K562 (cell line): ENCODE results near the gene MBOAT1. TPM values are rescaled to one million over a fixed set of nuclear protein-coding genes. Genes with fewer than 3 reads are reported as not detected.

Experiments
- CBX2 ChIP-seq: fragments of 200-600 bp; sonication (generic); IDR thresholded peaks from one replicate; pipeline ENCODE4 v1.6.1; 2012; ENCODE audit warnings: mild to moderate bottlenecking, low read length, inconsistent platforms; ENCODE audit not compliant: insufficient read depth, poor library complexity, severe bottlenecking
- EP400 ChIP-seq: fragments of 450-650 bp; IDR thresholded peaks from 2 replicates; pipeline ENCODE4 v1.6.1; 2017; ENCODE audit warnings: antibody characterized with exemption, mild to moderate bottlenecking, moderate library complexity
- HDAC8 ChIP-seq: fragments of 450-650 bp; IDR thresholded peaks from 2 replicates; pipeline ENCODE4 v1.6.1; 2016; ENCODE audit warnings: mild to moderate bottlenecking, missing genetic modification characterization, moderate library complexity, missing compliant biosample characterization
- NFE2L1 ChIP-seq: fragments of 450-650 bp; IDR thresholded peaks from 2 replicates; pipeline ENCODE4 v1.6.1; 2016; ENCODE audit warnings: missing genetic modification characterization, low read depth, mild to moderate bottlenecking, missing compliant biosample characterization, moderate library complexity, borderline replicate concordance
- SLC30A9 ChIP-seq: fragments of 250-450 bp; sonication (Bioruptor Pico); IDR thresholded peaks from 2 replicates; pipeline ENCODE4 v1.8.0; 2022; ENCODE audit warnings: mild to moderate bottlenecking, moderate library complexity
- ZNF3 ChIP-seq: fragments of 250-450 bp; sonication (Bioruptor Pico); IDR thresholded peaks from 2 replicates; pipeline ENCODE4 v1.5.0; 2021; ENCODE audit warnings: mild to moderate bottlenecking, moderate library complexity
- ZNF347 ChIP-seq: fragments of 450-650 bp; formaldehyde crosslinking; IDR thresholded peaks from 2 replicates; pipeline ENCODE4 v1.4.0; 2020; ENCODE audit warnings: low read depth, mild to moderate bottlenecking, moderate library complexity
- ZNF583 ChIP-seq: fragments of 250-450 bp; sonication (Bioruptor Pico); IDR thresholded peaks from 2 replicates; pipeline ENCODE4 v1.4.0; 2020
- polyA plus RNA-seq, 8 experiments: library from polyadenylated mRNA; depleted of rRNA in 4 of 8; stranded (reverse) in 5 of 8; unstranded in 3 of 8; fragments of >200 nt; fragmentation: Nextera tagmentation in 2 of 8; fragmentation: Illumina TruSeq in 1 of 8; extraction: Ambion mirVana in 2 of 8; extraction: Trizol in 1 of 8; gene quantifications; 2 replicates each; pipeline versions ENCODE4 v1.2.1 to v1.2.3, GENCODE V29; 2011 to 2014; ENCODE audit warnings: inconsistent platforms in 1 of 8, missing spikeins in 1 of 8
- total RNA-seq, 7 experiments: library from RNA; depleted of rRNA in 6 of 7; stranded (reverse); fragments of >200 nt in 6 of 7; fragmentation: Illumina TruSeq in 2 of 7; extraction: Trizol in 2 of 7; gene quantifications; 2 replicates each; pipeline versions ENCODE4 v1.2.1 to v1.2.3, GENCODE V29; 2011 to 2021; ENCODE audit warnings: low replicate concordance in 1 of 7
- TF ChIP-seq, protein P1 (sequence below): sonication (generic); formaldehyde crosslinking; IDR thresholded peaks from 2 replicates; pipeline ENCODE4 v1.8.0; 2023; ENCODE audit warnings: missing genetic modification reagents, mild to moderate bottlenecking, borderline replicate concordance
- TF ChIP-seq, protein P2 (sequence below), 2 experiments: fragments of 450-650 bp; IDR thresholded peaks; 2 replicates each; pipeline ENCODE4 v1.6.1; 2016
- TF ChIP-seq, protein P3 (sequence below): fragments of 250-450 bp; sonication (Bioruptor Pico); IDR thresholded peaks from 2 replicates; pipeline ENCODE4 v1.8.0; 2022; ENCODE audit warnings: inconsistent platforms, mild to moderate bottlenecking, moderate library complexity, borderline replicate concordance
- TF ChIP-seq, protein P4 (sequence below): IDR thresholded peaks from 3 replicates; pipeline ENCODE4 v1.6.1; 2011; ENCODE audit warnings: borderline replicate concordance, mild to moderate bottlenecking, moderate library complexity; ENCODE audit not compliant: insufficient read length; ENCODE audit errors: extremely low read depth
- TF ChIP-seq, protein P5 (sequence below): fragments of 450-650 bp; formaldehyde crosslinking; IDR thresholded peaks from 2 replicates; pipeline ENCODE4 v1.4.0; 2022; ENCODE audit warnings: mild to moderate bottlenecking, moderate library complexity

The MBOAT1 gene
- total and polyA plus RNA-seq, 9 of the 15 experiments (the other 6 are each of a cell fraction or from before 2014, with no cell fraction given): 0.13 to 16.5 (median 10.3) TPM

DNA sequence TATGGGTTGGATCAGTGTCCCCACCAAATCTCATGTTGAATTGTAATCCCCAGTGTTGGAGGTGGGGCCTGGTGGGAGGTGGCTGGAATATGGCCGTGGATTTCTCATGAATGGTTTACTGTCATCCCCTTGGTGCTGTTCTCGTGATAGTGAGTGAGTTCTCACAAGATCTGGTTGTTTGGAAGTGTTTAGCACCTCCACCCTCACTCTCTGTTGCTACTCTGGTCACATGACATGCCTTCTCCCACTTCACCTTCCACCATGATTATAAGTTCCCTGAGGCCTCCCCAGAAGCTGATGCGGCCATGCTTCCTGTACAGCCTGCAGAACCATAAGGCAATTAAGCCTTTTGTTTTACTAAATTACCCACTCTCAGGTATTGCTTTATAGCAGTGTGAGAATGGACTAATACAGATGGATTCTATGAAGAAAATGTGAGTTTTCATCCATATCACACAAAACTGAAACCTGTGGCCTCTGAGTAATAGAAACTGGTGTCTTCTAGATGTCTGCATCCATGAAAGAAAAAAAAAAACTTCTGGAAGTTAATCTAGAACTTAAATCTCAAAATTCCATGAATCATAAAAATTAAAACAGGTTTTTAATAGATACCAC, 39.3 kb downstream of the MBOAT1 start (continued):
- TF ChIP-seq, protein P1, sequence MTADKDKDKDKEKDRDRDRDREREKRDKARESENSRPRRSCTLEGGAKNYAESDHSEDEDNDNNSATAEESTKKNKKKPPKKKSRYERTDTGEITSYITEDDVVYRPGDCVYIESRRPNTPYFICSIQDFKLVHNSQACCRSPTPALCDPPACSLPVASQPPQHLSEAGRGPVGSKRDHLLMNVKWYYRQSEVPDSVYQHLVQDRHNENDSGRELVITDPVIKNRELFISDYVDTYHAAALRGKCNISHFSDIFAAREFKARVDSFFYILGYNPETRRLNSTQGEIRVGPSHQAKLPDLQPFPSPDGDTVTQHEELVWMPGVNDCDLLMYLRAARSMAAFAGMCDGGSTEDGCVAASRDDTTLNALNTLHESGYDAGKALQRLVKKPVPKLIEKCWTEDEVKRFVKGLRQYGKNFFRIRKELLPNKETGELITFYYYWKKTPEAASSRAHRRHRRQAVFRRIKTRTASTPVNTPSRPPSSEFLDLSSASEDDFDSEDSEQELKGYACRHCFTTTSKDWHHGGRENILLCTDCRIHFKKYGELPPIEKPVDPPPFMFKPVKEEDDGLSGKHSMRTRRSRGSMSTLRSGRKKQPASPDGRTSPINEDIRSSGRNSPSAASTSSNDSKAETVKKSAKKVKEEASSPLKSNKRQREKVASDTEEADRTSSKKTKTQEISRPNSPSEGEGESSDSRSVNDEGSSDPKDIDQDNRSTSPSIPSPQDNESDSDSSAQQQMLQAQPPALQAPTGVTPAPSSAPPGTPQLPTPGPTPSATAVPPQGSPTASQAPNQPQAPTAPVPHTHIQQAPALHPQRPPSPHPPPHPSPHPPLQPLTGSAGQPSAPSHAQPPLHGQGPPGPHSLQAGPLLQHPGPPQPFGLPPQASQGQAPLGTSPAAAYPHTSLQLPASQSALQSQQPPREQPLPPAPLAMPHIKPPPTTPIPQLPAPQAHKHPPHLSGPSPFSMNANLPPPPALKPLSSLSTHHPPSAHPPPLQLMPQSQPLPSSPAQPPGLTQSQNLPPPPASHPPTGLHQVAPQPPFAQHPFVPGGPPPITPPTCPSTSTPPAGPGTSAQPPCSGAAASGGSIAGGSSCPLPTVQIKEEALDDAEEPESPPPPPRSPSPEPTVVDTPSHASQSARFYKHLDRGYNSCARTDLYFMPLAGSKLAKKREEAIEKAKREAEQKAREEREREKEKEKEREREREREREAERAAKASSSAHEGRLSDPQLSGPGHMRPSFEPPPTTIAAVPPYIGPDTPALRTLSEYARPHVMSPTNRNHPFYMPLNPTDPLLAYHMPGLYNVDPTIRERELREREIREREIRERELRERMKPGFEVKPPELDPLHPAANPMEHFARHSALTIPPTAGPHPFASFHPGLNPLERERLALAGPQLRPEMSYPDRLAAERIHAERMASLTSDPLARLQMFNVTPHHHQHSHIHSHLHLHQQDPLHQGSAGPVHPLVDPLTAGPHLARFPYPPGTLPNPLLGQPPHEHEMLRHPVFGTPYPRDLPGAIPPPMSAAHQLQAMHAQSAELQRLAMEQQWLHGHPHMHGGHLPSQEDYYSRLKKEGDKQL (CRISPR knock-in tag): no peak
- TF ChIP-seq, protein P2, sequence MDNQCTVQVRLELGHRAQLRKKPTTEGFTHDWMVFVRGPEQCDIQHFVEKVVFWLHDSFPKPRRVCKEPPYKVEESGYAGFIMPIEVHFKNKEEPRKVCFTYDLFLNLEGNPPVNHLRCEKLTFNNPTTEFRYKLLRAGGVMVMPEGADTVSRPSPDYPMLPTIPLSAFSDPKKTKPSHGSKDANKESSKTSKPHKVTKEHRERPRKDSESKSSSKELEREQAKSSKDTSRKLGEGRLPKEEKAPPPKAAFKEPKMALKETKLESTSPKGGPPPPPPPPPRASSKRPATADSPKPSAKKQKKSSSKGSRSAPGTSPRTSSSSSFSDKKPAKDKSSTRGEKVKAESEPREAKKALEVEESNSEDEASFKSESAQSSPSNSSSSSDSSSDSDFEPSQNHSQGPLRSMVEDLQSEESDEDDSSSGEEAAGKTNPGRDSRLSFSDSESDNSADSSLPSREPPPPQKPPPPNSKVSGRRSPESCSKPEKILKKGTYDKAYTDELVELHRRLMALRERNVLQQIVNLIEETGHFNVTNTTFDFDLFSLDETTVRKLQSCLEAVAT (IDR thresholded peaks at IDR 0.05): no peak
- TF ChIP-seq HDAC8 (tag): no peak
- TF ChIP-seq, protein P3, sequence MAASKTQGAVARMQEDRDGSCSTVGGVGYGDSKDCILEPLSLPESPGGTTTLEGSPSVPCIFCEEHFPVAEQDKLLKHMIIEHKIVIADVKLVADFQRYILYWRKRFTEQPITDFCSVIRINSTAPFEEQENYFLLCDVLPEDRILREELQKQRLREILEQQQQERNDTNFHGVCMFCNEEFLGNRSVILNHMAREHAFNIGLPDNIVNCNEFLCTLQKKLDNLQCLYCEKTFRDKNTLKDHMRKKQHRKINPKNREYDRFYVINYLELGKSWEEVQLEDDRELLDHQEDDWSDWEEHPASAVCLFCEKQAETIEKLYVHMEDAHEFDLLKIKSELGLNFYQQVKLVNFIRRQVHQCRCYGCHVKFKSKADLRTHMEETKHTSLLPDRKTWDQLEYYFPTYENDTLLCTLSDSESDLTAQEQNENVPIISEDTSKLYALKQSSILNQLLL (CRISPR knock-in tag): no peak
- no peak for TF ChIP-seq ZNF583 (CRISPR knock-in tag)
- no peak for TF ChIP-seq EP400
- TF ChIP-seq SLC30A9 (CRISPR knock-in tag): no peak
- no peak for TF ChIP-seq NFE2L1
- TF ChIP-seq, protein P4, sequence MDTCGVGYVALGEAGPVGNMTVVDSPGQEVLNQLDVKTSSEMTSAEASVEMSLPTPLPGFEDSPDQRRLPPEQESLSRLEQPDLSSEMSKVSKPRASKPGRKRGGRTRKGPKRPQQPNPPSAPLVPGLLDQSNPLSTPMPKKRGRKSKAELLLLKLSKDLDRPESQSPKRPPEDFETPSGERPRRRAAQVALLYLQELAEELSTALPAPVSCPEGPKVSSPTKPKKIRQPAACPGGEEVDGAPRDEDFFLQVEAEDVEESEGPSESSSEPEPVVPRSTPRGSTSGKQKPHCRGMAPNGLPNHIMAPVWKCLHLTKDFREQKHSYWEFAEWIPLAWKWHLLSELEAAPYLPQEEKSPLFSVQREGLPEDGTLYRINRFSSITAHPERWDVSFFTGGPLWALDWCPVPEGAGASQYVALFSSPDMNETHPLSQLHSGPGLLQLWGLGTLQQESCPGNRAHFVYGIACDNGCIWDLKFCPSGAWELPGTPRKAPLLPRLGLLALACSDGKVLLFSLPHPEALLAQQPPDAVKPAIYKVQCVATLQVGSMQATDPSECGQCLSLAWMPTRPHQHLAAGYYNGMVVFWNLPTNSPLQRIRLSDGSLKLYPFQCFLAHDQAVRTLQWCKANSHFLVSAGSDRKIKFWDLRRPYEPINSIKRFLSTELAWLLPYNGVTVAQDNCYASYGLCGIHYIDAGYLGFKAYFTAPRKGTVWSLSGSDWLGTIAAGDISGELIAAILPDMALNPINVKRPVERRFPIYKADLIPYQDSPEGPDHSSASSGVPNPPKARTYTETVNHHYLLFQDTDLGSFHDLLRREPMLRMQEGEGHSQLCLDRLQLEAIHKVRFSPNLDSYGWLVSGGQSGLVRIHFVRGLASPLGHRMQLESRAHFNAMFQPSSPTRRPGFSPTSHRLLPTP: no peak
- no peak for TF ChIP-seq CBX2
- no peak for TF ChIP-seq ZNF347
- TF ChIP-seq, protein P5, sequence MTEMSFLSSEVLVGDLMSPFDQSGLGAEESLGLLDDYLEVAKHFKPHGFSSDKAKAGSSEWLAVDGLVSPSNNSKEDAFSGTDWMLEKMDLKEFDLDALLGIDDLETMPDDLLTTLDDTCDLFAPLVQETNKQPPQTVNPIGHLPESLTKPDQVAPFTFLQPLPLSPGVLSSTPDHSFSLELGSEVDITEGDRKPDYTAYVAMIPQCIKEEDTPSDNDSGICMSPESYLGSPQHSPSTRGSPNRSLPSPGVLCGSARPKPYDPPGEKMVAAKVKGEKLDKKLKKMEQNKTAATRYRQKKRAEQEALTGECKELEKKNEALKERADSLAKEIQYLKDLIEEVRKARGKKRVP (CRISPR knock-in tag): no peak
- no peak for TF ChIP-seq ZNF3 (CRISPR knock-in tag)
